Natural killer cell (primary cell): ENCODE data around the gene ARHGEF6. TPM values are rescaled to one million over a fixed set of nuclear protein-coding genes. Genes with fewer than 3 reads are reported as not detected.
"Not testable (repeated sequence)": the region's sequence is repeated elsewhere in the genome, so short reads cannot be mapped to it uniquely, and the experiment has no call there.

Source experiments
- ATAC-seq, 3 donors: fragments of 150-1000 bp in 2 of 3; fragments of 200-7000 bp in 1 of 3; cut with Tn5 transposase; 1 replicate in 1 of 3; 2 replicates in 2 of 3; pipeline ENCODE4 v1.10.0; 2021; ENCODE audit warnings: mild to moderate bottlenecking in 2 of 3, moderate library complexity in 2 of 3
- DNase-seq, 2 donors: peaks; one replicate each; pipeline versions ENCODE4 v3.0.0 to v3.0.0-alpha.2; 2013 to 2021; ENCODE audit warnings: mixed read lengths in 1 of 2
- H3K27ac ChIP-seq: one replicate; pipeline ENCODE4 v1.5.1; 2013; ENCODE audit warnings: mild to moderate bottlenecking, low read length
- H3K27me3 ChIP-seq: one replicate; pipeline ENCODE4 v1.6.1; 2013; ENCODE audit warnings: low read length; ENCODE audit not compliant: control insufficient read depth, insufficient read depth
- H3K36me3 ChIP-seq: one replicate; pipeline ENCODE4 v1.6.1; 2013; ENCODE audit warnings: low read length; ENCODE audit not compliant: control insufficient read depth, insufficient read depth
- H3K4me1 ChIP-seq: one replicate; pipeline ENCODE4 v1.6.1; 2013; ENCODE audit warnings: low read length; ENCODE audit not compliant: control insufficient read depth, insufficient read depth
- H3K4me3 ChIP-seq: one replicate; pipeline ENCODE4 v1.5.1; 2013; ENCODE audit warnings: low read length
- H3K9me3 ChIP-seq: one replicate; pipeline ENCODE4 v1.6.1; 2013; ENCODE audit warnings: low read length; ENCODE audit not compliant: control insufficient read depth, insufficient read depth
- H3K27ac Mint-ChIP-seq, 2 donors: one replicate each; pipeline ENCODE4 v1.8.0; 2022; ENCODE audit warnings: mild to moderate bottlenecking in 2 of 2, mixed read lengths in 2 of 2, moderate library complexity in 1 of 2
- H3K27me3 Mint-ChIP-seq, 2 donors: one replicate each; pipeline ENCODE4 v1.8.0; 2022; ENCODE audit warnings: low read depth in 2 of 2, mixed read lengths in 2 of 2
- H3K36me3 Mint-ChIP-seq: one replicate; pipeline ENCODE4 v1.8.0; 2022; ENCODE audit warnings: mixed read lengths
- H3K4me1 Mint-ChIP-seq, 2 donors: one replicate each; pipeline ENCODE4 v1.8.0; 2022; ENCODE audit warnings: mixed read lengths in 2 of 2
- H3K4me3 Mint-ChIP-seq: one replicate; pipeline ENCODE4 v1.8.0; 2022; ENCODE audit warnings: mild to moderate bottlenecking, moderate library complexity, mixed read lengths
- H3K9me3 Mint-ChIP-seq, 2 donors: one replicate each; pipeline ENCODE4 v1.8.0; 2022; ENCODE audit warnings: mixed read lengths in 2 of 2
- CTCF ChIP-seq: fragments of 200-600 bp; IDR thresholded peaks from one replicate; pipeline ENCODE4 v1.8.0; 2022; ENCODE audit warnings: antibody characterized with exemption
- WGBS: methylation state at CpG from one replicate; pipeline ENCODE4 v1.1.7; 2013; ENCODE audit warnings: missing lambda C conversion rate; ENCODE audit not compliant: insufficient coverage; 5-methylcytosine and 5-hydroxymethylcytosine counted together
- intact Hi-C: fragments of 100-400 bp; cut with micrococcal nuclease; formaldehyde crosslinking; loops from one replicate; pipeline ENCODE4 v1.14.2; 2022
- total RNA-seq, 4 donors: library from RNA; stranded (reverse); fragments of 120-200 nt in 1 of 4; gene quantifications; one replicate each; pipeline versions ENCODE4 v1.2.3 to v1.2.4, GENCODE V29; 2013 to 2022

Gene ARHGEF6
- total RNA-seq, 3 donors from 2014 or later (not counting 1 experiment from before 2014, with no cell fraction given): 55.5 to 78.8 (median 75.7) TPM

- WGBS: 34% methylated on average over 3 of the region's 3 CpGs
- TF ChIP-seq CTCF: no peak
- H3K36me3 ChIP-seq: no peaks in the 10 kb centered on the region
- DNase-seq (peak in 1 of 2 donors; percentile 5), ATAC-seq (no peak)
- no peaks in the 10 kb centered on the region for H3K36me3 Mint-ChIP-seq
- H3K4me1 Mint-ChIP-seq: peaks cover 6 to 7% of the 10 kb centered on the region in 2 donors
- no peak overlapping the region for H3K27ac ChIP-seq
- no peak overlapping the region for H3K27ac Mint-ChIP-seq
- H3K4me3 ChIP-seq: no peak overlapping the region
- no peaks in the 10 kb centered on the region for H3K9me3 ChIP-seq
- no peaks in the 10 kb centered on the region for H3K9me3 Mint-ChIP-seq
- no peaks in the 10 kb centered on the region for H3K4me1 ChIP-seq
- H3K27me3 Mint-ChIP-seq: peaks cover 0 to 6% of the 10 kb centered on the region in 2 donors
- no peaks in the 10 kb centered on the region for H3K27me3 ChIP-seq
- no peak overlapping the region for H3K4me3 Mint-ChIP-seq
- intact Hi-C loops: no loop called here
Observed at GRCh38 chrX:136797787-136798186, 17.1 kb upstream of the ARHGEF6 start.

- H3K36me3 Mint-ChIP-seq, H3K9me3 ChIP-seq, H3K27ac ChIP-seq, ATAC-seq, H3K9me3 Mint-ChIP-seq, H3K4me1 Mint-ChIP-seq, H3K27ac Mint-ChIP-seq, H3K27me3 Mint-ChIP-seq, H3K4me3 Mint-ChIP-seq, H3K4me3 ChIP-seq, H3K27me3 ChIP-seq, H3K36me3 ChIP-seq, H3K4me1 ChIP-seq, intact Hi-C loops, DNase-seq: not testable (repeated sequence)
- no CpG with 5 or more reads among the region's 1 CpG for WGBS
Observed at GRCh38 chrX:136795132-136795531, 14.4 kb upstream of the ARHGEF6 start.

- H3K36me3 Mint-ChIP-seq, H3K4me3 ChIP-seq, H3K27me3 Mint-ChIP-seq, H3K4me3 Mint-ChIP-seq, H3K9me3 Mint-ChIP-seq, H3K27ac ChIP-seq, H3K36me3 ChIP-seq, H3K27me3 ChIP-seq, H3K4me1 Mint-ChIP-seq, DNase-seq, intact Hi-C loops, H3K9me3 ChIP-seq, H3K27ac Mint-ChIP-seq, H3K4me1 ChIP-seq, ATAC-seq: not testable (repeated sequence)
- 100% methylated on average over 1 of the region's 3 CpGs for WGBS
Observed at GRCh38 chrX:136794660-136795059, 13.9 kb upstream of the ARHGEF6 start.

GRCh38 chrX:136794080-136794479 lies 13.3 kb upstream of the ARHGEF6 start:
- no peaks in the 10 kb centered on the region for H3K36me3 ChIP-seq
- TF ChIP-seq CTCF: no peak
- no peak overlapping the region for H3K4me3 Mint-ChIP-seq
- H3K9me3 Mint-ChIP-seq: no peaks in the 10 kb centered on the region
- peaks cover 6 to 7% of the 10 kb centered on the region in 2 donors for H3K4me1 Mint-ChIP-seq
- no peak overlapping the region for H3K27ac Mint-ChIP-seq
- H3K27me3 Mint-ChIP-seq: peaks cover 3 to 6% of the 10 kb centered on the region in 2 donors
- no peaks in the 10 kb centered on the region for H3K9me3 ChIP-seq
- no peaks in the 10 kb centered on the region for H3K36me3 Mint-ChIP-seq
- intact Hi-C loops: no loop called here
- ATAC-seq (no peak), DNase-seq (no peak)
- no peak overlapping the region for H3K27ac ChIP-seq
- H3K4me3 ChIP-seq: no peak overlapping the region
- WGBS: 100% methylated on average over 1 of the region's 1 CpG
- H3K4me1 ChIP-seq: no peaks in the 10 kb centered on the region
- no peaks in the 10 kb centered on the region for H3K27me3 ChIP-seq

GRCh38 chrX:136789856-136790255 lies 9.1 kb upstream of the ARHGEF6 start:
- Histone ChIP-seq H3K27ac (no peak overlapping the region), H3K27me3 (no peaks in the 10 kb centered on the region), H3K4me1 (no peaks in the 10 kb centered on the region), H3K9me3 (no peaks in the 10 kb centered on the region), H3K36me3 (no peaks in the 10 kb centered on the region), H3K4me3 (no peak overlapping the region)
- Mint-ChIP-seq H3K4me1 (no peaks in the 10 kb centered on the region), H3K27ac (no peak overlapping the region), H3K4me3 (no peak overlapping the region), H3K9me3 (no peaks in the 10 kb centered on the region), H3K36me3 (no peaks in the 10 kb centered on the region), H3K27me3 (peaks cover 3 to 9% of the 10 kb centered on the region in 2 donors)
- WGBS: no CpG with 5 or more reads among the region's 4 CpGs
- intact Hi-C loops: no loop called here
- DNase-seq (no peak), ATAC-seq (no peak)
- TF ChIP-seq CTCF: no peak
